CD4-positive, alpha-beta T cell (primary cell): ENCODE results near the gene SLC30A2. TPM values are rescaled to one million over a fixed set of nuclear protein-coding genes. Genes with fewer than 3 reads are reported as not detected.

Experiments
- ATAC-seq: fragments of 200-7000 bp; cut with Tn5 transposase; one replicate; pipeline ENCODE4 v1.10.0; 2022; ENCODE audit warnings: mild to moderate bottlenecking; ENCODE audit not compliant: poor library complexity
- CTCF ChIA-PET: fragments of 350-600 bp; sonication (Branson Sonifier 250); formaldehyde crosslinking; loops from one replicate; lab custom pipeline; 2021; ENCODE audit warnings: antibody characterized with exemption, inconsistent platforms; lab: Charles Lee
- POLR2A ChIA-PET: fragments of 350-600 bp; sonication (Branson Sonifier 250); formaldehyde crosslinking; loops from one replicate; lab custom pipeline; 2021; ENCODE audit warnings: antibody characterized with exemption, inconsistent platforms; lab: Charles Lee
- DNase-seq, 14 experiments: peaks; one replicate each; pipeline ENCODE4 v3.0.0-alpha.2; 2013 to 2020; ENCODE audit warnings: mixed read lengths in 2 of 14
- H3K27ac ChIP-seq, 2 donors: one replicate each; pipeline versions ENCODE4 v1.5.1 to v1.7.0; 2013; ENCODE audit warnings: low read length in 2 of 2, low read depth in 1 of 2, mild to moderate bottlenecking in 1 of 2
- H3K27me3 ChIP-seq, 2 experiments: 1 replicate in 1 of 2; 2 replicates in 1 of 2; pipeline versions ENCODE4 v1.6.1 to v1.7.0; 2013; ENCODE audit warnings: low read length in 2 of 2, control low read depth in 1 of 2, mild to moderate bottlenecking in 1 of 2, moderate library complexity in 1 of 2; ENCODE audit not compliant: insufficient read depth in 2 of 2, control insufficient read depth in 1 of 2
- H3K36me3 ChIP-seq: one replicate; pipeline ENCODE4 v1.6.1; 2013; ENCODE audit warnings: low read length, control low read depth; ENCODE audit not compliant: insufficient read depth
- H3K4me1 ChIP-seq: one replicate; pipeline ENCODE4 v1.6.1; 2013; ENCODE audit warnings: low read length, control low read depth; ENCODE audit not compliant: insufficient read depth
- H3K4me3 ChIP-seq: one replicate; pipeline ENCODE4 v1.5.1; 2013; ENCODE audit warnings: mild to moderate bottlenecking, low read length, moderate library complexity
- H3K9me3 ChIP-seq, 2 experiments: 1 replicate in 1 of 2; 2 replicates in 1 of 2; pipeline versions ENCODE4 v1.6.1 to v1.7.0; 2013; ENCODE audit warnings: low read length in 2 of 2, mild to moderate bottlenecking in 2 of 2, control low read depth in 1 of 2, moderate library complexity in 1 of 2; ENCODE audit not compliant: control insufficient read depth in 1 of 2, insufficient read depth in 1 of 2
- H3K27ac Mint-ChIP-seq: one replicate; pipeline ENCODE4 v1.8.0; 2020; ENCODE audit warnings: mixed read lengths
- H3K27me3 Mint-ChIP-seq: one replicate; pipeline ENCODE4 v1.8.0; 2021; ENCODE audit warnings: mixed read lengths
- H3K36me3 Mint-ChIP-seq: one replicate; pipeline ENCODE4 v1.8.0; 2021; ENCODE audit warnings: low read depth, mixed read lengths
- H3K4me1 Mint-ChIP-seq: one replicate; pipeline ENCODE4 v1.8.0; 2021; ENCODE audit warnings: low read depth, mixed read lengths
- H3K4me3 Mint-ChIP-seq: one replicate; pipeline ENCODE4 v1.8.0; 2020; ENCODE audit warnings: mild to moderate bottlenecking, mixed read lengths
- H3K9me3 Mint-ChIP-seq: one replicate; pipeline ENCODE4 v1.8.0; 2020; ENCODE audit warnings: mixed read lengths
- CTCF ChIP-seq: fragments of 200-600 bp; IDR thresholded peaks from one replicate; pipeline ENCODE4 v1.8.0; 2022; ENCODE audit warnings: antibody characterized with exemption, mild to moderate bottlenecking
- intact Hi-C, 2 experiments: fragments of 100-400 bp; cut with DNase I in 1 of 2; cut with micrococcal nuclease in 1 of 2; formaldehyde crosslinking; loops; one replicate each; pipeline versions ENCODE4 v1.15.1 to v1.9.0; 2023 to 2025; cut with DNase I, micrococcal nuclease
- total RNA-seq, 174 experiments: library from RNA in 2 of 174; stranded (reverse) in 2 of 174; gene quantifications; one replicate each; pipeline ENCODE4 v1.2.3 and lab custom pipeline; 2021 to 2026

The SLC30A2 gene
- total RNA-seq, 2 experiments from 2014 or later, result not detected

- Histone ChIP-seq H3K27me3 (no peaks in the 10 kb centered on the region), H3K4me3 (peak within 1 kb of the TSS; percentile 71), H3K9me3 (no peaks in the 10 kb centered on the region), H3K27ac (peak within 1 kb of the TSS; percentile 87 to 93), H3K36me3 (no peaks in the 10 kb centered on the region), H3K4me1 (peaks cover 21% of the 10 kb centered on the region)
- intact Hi-C loops, result loop anchor here (1.0 to 5.0 kb wide), 8 partner anchors 27 to 389 kb away; partner anchors contain the start of gene STMN1 (in 1 of the 2)
- peaks cover 8% of the 10 kb centered on the region for H3K36me3 Mint-ChIP-seq
- no peaks in the 10 kb centered on the region for H3K27me3 Mint-ChIP-seq
- H3K9me3 Mint-ChIP-seq, result no peaks in the 10 kb centered on the region
- ChIA-PET POLR2A (interaction anchor here (0.5 to 6.2 kb wide), 21 partner anchors 9 to 766 kb away, joined by 3 to 124 read pairs (median 5); partner anchors contain the start of genes DHDDS, MTFR1L, PAQR7 and STMN1), CTCF (interaction anchor here (0.6 to 11.1 kb wide), 19 partner anchors 9 to 366 kb away, joined by 3 to 184 read pairs (median 4); partner anchors contain the start of gene PAQR7)
- peaks cover 39% of the 10 kb centered on the region for H3K4me1 Mint-ChIP-seq
- peak within 1 kb of the TSS; percentile 97 for H3K27ac Mint-ChIP-seq
- ATAC-seq, result peak; percentile 95
- peak; percentile 92 to 99 (median 96) for DNase-seq
- TF ChIP-seq CTCF, result peak; percentile 90
- H3K4me3 Mint-ChIP-seq, result peak within 1 kb of the TSS; percentile 91
These were observed 47.8 kb downstream of the SLC30A2 start, which contains the start of gene PAFAH2 for GRCh38 chr1:25997828-25998761. Gene PAFAH2 (minus strand): TSS chr1:25998063. CDS start chr1:25990816, 7,247 bp downstream.

GRCh38 chr1:25996966-25997827 lies 48.7 kb downstream of the SLC30A2 start:
- Histone ChIP-seq H3K27me3 (no peaks in the 10 kb centered on the region), H3K36me3 (no peaks in the 10 kb centered on the region), H3K4me3 (peak overlapping the region; percentile 71), H3K9me3 (no peaks in the 10 kb centered on the region), H3K4me1 (peaks cover 25% of the 10 kb centered on the region), H3K27ac (peak overlapping the region; percentile 87 to 93)
- Mint-ChIP-seq H3K9me3 (no peaks in the 10 kb centered on the region), H3K27ac (peak overlapping the region; percentile 97), H3K27me3 (no peaks in the 10 kb centered on the region), H3K4me1 (peaks cover 48% of the 10 kb centered on the region), H3K36me3 (peaks cover 8% of the 10 kb centered on the region), H3K4me3 (peak overlapping the region; percentile 91)
- ATAC-seq, result peak; percentile 4
- TF ChIP-seq CTCF, result no peak
- intact Hi-C loops, result loop anchor here in 1 of 2 experiments (5.0 kb wide), 1 partner anchor 160 kb away; no protein-coding TSS in a partner anchor
- ChIA-PET CTCF (interaction anchor here (0.6 to 11.1 kb wide), 18 partner anchors 8 to 365 kb away, joined by 3 to 184 read pairs (median 4); partner anchors contain the start of gene PAQR7), POLR2A (interaction anchor here (0.5 to 6.2 kb wide), 21 partner anchors 8 to 765 kb away, joined by 3 to 124 read pairs (median 5); partner anchors contain the start of genes DHDDS, MTFR1L, PAQR7 and STMN1)
- peak in 4 of 14 experiments; percentile 12 to 54 (median 42) for DNase-seq
